ENCODE measurements around the gene BCL2. TPM values are rescaled to one million over a fixed set of nuclear protein-coding genes. Genes with fewer than 3 reads are reported as not detected.
"Not testable (repeated sequence)": the region's sequence is repeated elsewhere in the genome, so short reads cannot be mapped to it uniquely, and the experiment has no call there.

Gene BCL2
- total RNA-seq, 1 donor from 2014 or later: 47.3 TPM

DNA sequence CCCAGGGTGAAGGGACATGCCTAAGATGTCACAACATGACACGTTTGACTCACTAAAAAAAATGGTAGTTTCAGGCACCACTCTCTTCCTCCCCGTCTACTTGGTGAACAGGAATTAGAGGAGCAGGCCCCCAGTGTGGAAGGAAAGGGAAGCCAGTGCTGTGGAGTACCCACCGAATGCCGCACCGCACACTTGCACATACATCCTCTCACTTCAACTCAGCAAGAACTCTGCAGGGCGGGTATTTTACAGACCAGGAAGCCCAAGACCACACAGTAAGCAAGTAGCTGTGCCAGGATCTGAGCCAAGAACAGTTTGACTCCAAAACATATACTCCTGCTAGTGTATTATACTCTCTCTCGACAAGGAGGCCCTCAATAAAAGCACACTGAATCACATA is 69.8 kb downstream of the BCL2 start:
- intact Hi-C loops (cut with DNase I): no loop called here
- ATAC-seq (peak; percentile 40), DNase-seq (ENCODE audit: low spot score) (no peak)

GRCh38 chr18:63247926-63248325 is 71.6 kb downstream of the BCL2 start:
- ATAC-seq (peak; percentile 62), DNase-seq (ENCODE audit: low spot score) (no peak)
- intact Hi-C loops (cut with DNase I): no loop called here

- ATAC-seq (peak; percentile 16), DNase-seq (ENCODE audit: low spot score) (no peak)
- intact Hi-C loops (cut with DNase I): no loop called here
Measured at GRCh38 chr18:63247506-63247905, 72.1 kb downstream of the BCL2 start.

GRCh38 chr18:63245600-63245999 is 74.0 kb downstream of the BCL2 start:
- DNase-seq (ENCODE audit: low spot score): no peak
- intact Hi-C loops (cut with DNase I): no loop called here
- ATAC-seq: no peak

DNA sequence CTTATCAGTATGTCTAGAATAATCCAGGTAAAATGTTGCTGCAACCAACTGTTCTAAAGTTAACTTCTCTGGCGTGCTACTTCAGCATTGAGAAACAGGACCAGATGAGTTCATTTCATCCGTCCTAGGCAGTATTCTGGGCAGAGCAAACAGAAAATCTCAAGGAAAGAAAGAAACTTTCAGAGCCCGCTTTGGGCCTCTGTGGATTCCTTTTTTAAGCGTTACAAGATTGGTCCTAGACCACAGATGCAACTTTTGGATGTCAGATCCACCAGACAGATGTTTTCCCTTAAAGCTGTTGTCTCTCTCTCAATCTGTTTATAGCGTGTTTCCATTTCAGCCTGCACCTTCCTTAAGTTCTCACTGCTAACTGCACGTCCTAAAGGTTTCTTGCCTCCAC is 75.0 kb downstream of the BCL2 start:
- no peak for DNase-seq (ENCODE audit: low spot score)
- peak; percentile 87 for ATAC-seq
- intact Hi-C loops (cut with DNase I): no loop called here

DNA sequence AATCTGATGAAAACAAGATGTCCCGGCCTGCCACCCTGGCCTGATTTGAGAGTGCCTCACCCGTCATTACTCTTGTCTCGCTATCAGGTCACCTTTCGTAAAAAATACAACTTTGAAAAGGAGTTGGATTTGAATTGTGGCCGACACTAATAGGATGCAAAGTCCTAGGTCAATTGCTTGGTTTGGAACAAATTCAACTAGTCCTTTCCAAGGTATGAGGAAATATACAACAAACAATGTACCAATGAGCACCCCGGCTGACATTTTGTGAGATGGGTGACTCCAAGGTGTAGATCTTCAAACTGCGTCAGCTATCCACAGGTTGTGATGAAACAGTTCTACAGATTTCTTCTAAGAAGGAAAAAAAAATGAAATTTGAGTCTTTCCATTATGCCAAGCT is 77.8 kb downstream of the BCL2 start:
- intact Hi-C loops (cut with DNase I): no loop called here
- no peak for ATAC-seq
- no peak for DNase-seq (ENCODE audit: low spot score)

- intact Hi-C loops (cut with DNase I): no loop called here
- no peak for DNase-seq (ENCODE audit: low spot score)
- ATAC-seq: no peak
Measured at GRCh38 chr18:63241317-63241712, 78.3 kb downstream of the BCL2 start.

DNA sequence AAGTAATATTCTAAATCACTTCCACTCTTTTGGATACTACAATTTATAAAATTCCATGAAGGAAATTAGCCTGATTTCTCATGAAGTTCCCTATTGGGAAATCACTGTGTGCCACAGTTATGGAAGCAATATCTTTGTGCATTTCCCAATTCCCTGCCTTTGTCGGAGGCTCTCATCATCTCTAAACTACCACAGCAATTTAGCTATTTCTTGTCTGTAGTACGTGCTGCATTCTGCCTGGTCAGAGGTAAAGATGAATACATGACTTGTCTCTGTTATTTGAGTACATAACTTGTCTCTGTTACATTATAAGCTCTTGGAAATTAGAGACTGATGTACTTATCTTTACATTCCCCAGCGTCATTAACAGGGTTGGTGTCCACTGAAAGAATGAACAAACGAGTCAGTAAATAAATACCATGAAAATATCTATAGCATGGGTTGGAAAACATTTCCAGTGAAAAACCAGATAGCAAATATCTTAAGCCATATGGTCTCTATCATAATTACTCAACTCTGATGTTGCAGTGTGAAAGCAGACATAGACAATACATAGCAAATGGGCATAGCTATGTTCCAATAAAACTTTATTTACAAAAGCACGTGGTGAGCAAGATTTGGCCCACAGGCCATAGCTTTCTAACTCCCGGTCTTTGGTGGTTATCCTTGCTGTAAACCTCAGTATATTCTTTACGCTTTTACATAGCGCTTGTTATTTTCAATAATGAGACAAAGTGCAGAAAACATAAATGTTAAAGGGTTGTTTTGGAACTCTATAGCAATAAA is 78.8 kb downstream of the BCL2 start:
- intact Hi-C loops (cut with DNase I): no loop called here
- ATAC-seq (no peak), DNase-seq (ENCODE audit: low spot score) (no peak)

DNA sequence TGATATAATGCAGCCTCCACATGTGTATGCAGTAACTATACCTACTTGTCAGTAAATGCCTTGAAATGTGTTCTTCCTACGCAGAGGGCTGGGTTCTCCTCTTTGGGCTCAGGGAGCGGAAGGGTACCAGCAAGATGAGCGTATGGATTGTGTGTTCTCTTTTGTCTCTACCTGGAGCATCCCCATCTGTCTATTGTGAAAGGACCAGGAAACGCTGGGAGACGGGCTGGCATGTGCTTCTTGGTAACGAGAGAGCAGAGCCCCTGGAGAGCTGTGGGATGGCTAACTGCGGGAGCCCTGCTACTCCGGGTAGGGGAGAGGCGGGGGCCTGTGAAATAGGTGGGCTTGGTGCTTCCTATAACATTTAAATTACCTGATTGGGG is 80.9 kb downstream of the BCL2 start:
- intact Hi-C loops (cut with DNase I): no loop called here

DNA sequence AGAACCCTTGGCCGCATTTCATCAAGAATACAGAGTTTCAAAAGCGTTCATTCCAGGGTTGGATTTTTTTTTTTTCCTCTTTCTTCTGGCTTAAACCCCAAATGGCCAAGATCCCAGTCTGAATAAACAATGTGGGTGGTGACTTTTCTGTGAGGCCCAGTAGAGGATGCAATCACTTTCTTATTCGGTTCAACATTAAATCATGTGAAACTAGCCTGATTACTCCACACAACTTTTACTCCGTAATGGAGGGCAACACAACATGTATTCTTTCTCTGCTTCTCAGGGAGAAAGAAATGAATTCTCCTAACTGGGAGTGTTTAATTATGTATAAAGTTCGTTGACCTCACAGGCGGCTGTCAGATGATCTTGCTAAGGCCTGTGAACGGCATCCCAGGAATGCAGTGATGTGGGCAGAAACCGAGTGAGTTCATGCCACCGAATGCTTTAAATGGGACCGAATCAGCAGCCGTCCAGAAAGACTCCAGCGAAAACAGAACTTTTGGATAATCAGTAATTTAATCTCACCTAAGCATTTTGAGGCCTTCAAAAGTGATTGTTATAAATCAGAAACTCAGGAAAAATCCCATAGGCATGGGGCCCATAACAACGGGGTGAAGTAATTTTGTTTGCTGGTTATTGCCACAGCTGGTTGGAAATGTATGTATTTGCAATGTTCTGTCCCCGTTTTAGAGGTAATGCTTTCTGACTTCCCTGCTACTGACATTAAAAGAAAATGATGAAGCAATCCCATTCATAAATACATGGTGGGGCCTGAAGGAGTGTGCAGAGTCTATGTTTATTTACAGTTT is 81.5 kb downstream of the BCL2 start:
- DNase-seq (ENCODE audit: low spot score): peak; percentile 72
- intact Hi-C loops (cut with DNase I): no loop called here
- ATAC-seq: peak; percentile 87

More for the DNA sequence above, 80.9 kb downstream of the BCL2 start:
- DNase-seq (ENCODE audit: low spot score): no peak
- no peak for ATAC-seq

- peak; percentile 66 for ATAC-seq
- peak; percentile 82 for DNase-seq (ENCODE audit: low spot score)
- intact Hi-C loops (cut with DNase I): no loop called here
Measured at GRCh38 chr18:63236921-63237846, 82.4 kb downstream of the BCL2 start.

DNA sequence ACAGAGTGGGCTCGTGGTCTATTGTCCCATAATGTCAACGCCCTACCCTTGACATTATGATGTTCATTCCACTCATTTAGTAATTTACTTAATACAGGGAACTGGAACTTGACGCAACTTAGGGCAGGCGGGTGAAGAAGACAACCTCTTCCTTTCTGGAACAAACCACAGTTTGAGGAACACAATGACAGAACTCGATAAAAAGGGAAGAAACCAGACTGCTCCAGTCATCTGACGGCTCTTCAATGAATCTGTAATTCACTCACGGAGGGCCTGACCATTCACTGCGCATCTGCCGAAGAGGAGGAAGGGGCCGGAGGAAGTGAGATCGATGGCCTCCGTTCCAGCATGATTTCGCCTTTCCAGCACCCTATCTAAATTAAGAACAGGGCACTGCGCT is 83.2 kb downstream of the BCL2 start:
- intact Hi-C loops (cut with DNase I): no loop called here
- ATAC-seq (peak; percentile 44), DNase-seq (ENCODE audit: low spot score) (no peak)

GRCh38 chr18:63235920-63236319 is 83.6 kb downstream of the BCL2 start:
- ATAC-seq; DNase-seq (ENCODE audit: low spot score); intact Hi-C loops (cut with DNase I): not testable (repeated sequence)

DNA sequence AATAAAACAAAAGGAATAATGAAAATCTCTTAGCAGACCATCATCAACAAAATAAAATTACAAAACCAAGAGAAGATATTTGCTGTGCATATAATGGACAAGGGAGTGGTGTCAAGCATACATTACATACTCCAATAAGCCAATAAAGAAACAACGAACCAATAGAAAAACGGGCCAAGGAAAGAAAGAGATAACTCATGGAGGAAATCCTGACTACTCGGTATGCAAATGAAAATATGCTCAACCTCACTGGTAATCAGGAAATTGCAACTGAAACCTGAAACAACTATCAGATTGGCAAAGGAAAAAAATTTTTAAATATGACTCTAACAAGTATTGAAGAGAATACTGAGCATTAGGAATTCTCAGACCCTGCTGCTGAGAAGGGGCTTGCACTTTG is 84.7 kb downstream of the BCL2 start:
- ATAC-seq (no peak), DNase-seq (ENCODE audit: low spot score) (no peak)
- intact Hi-C loops (cut with DNase I): no loop called here

- ATAC-seq (no peak), DNase-seq (ENCODE audit: low spot score) (no peak)
- intact Hi-C loops (cut with DNase I): no loop called here
Measured at GRCh38 chr18:63234432-63234831, 85.1 kb downstream of the BCL2 start.

GRCh38 chr18:63233334-63233733 is 86.2 kb downstream of the BCL2 start:
- ATAC-seq (no peak), DNase-seq (ENCODE audit: low spot score) (no peak)
- intact Hi-C loops (cut with DNase I): no loop called here

- intact Hi-C loops (cut with DNase I): no loop called here
- no peak for DNase-seq (ENCODE audit: low spot score)
- no peak for ATAC-seq
Measured at GRCh38 chr18:63232826-63233225, 86.7 kb downstream of the BCL2 start.

GRCh38 chr18:63229971-63230370 is 89.6 kb downstream of the BCL2 start:
- intact Hi-C loops (cut with DNase I): no loop called here
- no peak for DNase-seq (ENCODE audit: low spot score)
- ATAC-seq: no peak

GRCh38 chr18:63225434-63225833 is 94.1 kb downstream of the BCL2 start:
- ATAC-seq (no peak), DNase-seq (ENCODE audit: low spot score) (no peak)
- intact Hi-C loops (cut with DNase I): no loop called here

All from sciatic nerve (tissue), 2 donors.